ENCODE results near the gene CATSPERE. TPM values are rescaled to one million over a fixed set of nuclear protein-coding genes. Genes with fewer than 3 reads are reported as not detected.
"Not testable (repeated sequence)": the region's sequence is repeated elsewhere in the genome, so short reads cannot be mapped to it uniquely, and the experiment has no call there.

CATSPERE gene
- total RNA-seq, 1 experiment from 2014 or later = 1.3 TPM

DNA sequence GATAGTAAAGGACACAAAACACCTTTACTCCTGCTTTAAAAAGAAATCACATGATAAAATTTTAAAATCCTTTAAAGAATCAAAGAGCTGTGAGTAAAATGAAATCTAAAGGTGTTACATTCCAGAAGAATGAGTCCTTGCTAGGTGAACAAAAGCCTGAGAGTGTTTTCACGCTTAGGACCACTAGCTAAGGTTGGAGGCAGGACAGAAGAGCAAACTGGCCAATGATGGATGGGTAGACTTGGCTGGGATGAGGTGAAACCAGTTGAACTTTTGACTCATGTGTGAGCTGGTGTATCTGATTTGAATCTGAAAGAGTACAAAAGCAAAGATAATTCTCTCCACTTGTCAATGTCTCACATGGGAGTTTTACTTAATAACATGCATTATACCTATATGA lies 35.1 kb downstream of the CATSPERE start:
- H3K36me3 Mint-ChIP-seq (ENCODE audit: insufficient read depth, unreplicated experiment) = no peaks in the 10 kb centered on the region
- TF ChIP-seq, protein P1, sequence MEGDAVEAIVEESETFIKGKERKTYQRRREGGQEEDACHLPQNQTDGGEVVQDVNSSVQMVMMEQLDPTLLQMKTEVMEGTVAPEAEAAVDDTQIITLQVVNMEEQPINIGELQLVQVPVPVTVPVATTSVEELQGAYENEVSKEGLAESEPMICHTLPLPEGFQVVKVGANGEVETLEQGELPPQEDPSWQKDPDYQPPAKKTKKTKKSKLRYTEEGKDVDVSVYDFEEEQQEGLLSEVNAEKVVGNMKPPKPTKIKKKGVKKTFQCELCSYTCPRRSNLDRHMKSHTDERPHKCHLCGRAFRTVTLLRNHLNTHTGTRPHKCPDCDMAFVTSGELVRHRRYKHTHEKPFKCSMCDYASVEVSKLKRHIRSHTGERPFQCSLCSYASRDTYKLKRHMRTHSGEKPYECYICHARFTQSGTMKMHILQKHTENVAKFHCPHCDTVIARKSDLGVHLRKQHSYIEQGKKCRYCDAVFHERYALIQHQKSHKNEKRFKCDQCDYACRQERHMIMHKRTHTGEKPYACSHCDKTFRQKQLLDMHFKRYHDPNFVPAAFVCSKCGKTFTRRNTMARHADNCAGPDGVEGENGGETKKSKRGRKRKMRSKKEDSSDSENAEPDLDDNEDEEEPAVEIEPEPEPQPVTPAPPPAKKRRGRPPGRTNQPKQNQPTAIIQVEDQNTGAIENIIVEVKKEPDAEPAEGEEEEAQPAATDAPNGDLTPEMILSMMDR (IDR thresholded peaks at IDR 0.05; ENCODE audit: unreplicated experiment) = no peak
- no peak overlapping the region for H3K4me3 Mint-ChIP-seq (ENCODE audit: low read depth, unreplicated experiment)
- DNase-seq = no peak
- no peaks in the 10 kb centered on the region for H3K27me3 Mint-ChIP-seq (ENCODE audit: unreplicated experiment)
- intact Hi-C loops (cut with micrococcal nuclease; ENCODE audit: unreplicated experiment) = no loop called here
- H3K9me3 Mint-ChIP-seq (ENCODE audit: low read depth, unreplicated experiment) = no peaks in the 10 kb centered on the region
- H3K27ac Mint-ChIP-seq (ENCODE audit: unreplicated experiment) = no peak overlapping the region
- no peaks in the 10 kb centered on the region for H3K4me1 Mint-ChIP-seq (ENCODE audit: low read depth, unreplicated experiment)
- CTCF ChIA-PET = no interaction called here
- BruUV-seq (replicated peaks) = no TSS peak

DNA sequence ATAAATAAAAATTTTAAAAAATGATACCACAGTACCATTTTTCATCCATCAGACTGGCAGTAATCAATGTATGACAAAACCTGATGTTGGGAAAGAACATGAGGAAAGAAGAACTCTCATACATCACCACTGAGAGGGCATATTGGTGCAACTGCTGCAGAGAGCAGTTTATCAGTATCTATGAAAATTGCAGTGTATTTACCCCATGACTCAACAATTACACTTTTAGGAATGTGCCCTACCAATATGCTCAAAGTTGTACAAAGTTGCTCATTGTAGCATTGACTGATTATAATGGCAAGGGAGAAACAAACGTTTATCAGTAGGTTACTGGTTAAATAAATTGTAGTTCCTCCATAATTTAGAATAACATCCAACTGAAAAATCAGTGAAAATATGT lies 36.7 kb downstream of the CATSPERE start:
- DNase-seq = no peak
- intact Hi-C loops (cut with micrococcal nuclease; ENCODE audit: unreplicated experiment) = no loop called here

DNA sequence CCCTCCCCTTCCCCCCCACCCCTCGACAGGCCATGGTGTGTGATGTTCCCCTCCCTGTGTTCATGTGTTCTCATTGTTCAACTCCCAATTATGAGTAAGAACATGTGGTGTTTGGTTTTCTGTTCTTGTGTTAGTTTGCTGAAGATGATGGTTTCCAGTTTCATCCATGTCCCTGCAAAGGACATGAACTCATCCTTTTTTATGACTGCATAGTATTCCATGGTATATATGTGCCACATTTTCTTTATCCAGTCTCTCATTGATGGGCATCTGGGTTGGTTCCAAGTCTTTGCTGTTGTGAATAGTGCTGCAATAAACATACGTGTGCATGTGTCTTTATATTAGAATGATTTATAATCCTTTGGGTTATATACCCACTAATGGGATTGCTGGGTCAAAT lies 38.4 kb downstream of the CATSPERE start:
- H3K27me3 Mint-ChIP-seq (ENCODE audit: unreplicated experiment); intact Hi-C loops (cut with micrococcal nuclease; ENCODE audit: unreplicated experiment); H3K4me3 Mint-ChIP-seq (ENCODE audit: low read depth, unreplicated experiment); H3K36me3 Mint-ChIP-seq (ENCODE audit: insufficient read depth, unreplicated experiment); H3K9me3 Mint-ChIP-seq (ENCODE audit: low read depth, unreplicated experiment); H3K27ac Mint-ChIP-seq (ENCODE audit: unreplicated experiment); BruUV-seq (replicated peaks); H3K4me1 Mint-ChIP-seq (ENCODE audit: low read depth, unreplicated experiment); DNase-seq: not testable (repeated sequence)
- CTCF ChIA-PET = interaction anchor here (0.6 kb wide), 1 partner anchor 104 kb away, joined by 3 read pairs; no protein-coding TSS in a partner anchor

More for the DNA sequence above, 36.7 kb downstream of the CATSPERE start:
- CTCF ChIA-PET = no interaction called here
- H3K27me3 Mint-ChIP-seq (ENCODE audit: unreplicated experiment) = no peaks in the 10 kb centered on the region
- no TSS peak for BruUV-seq (replicated peaks)
- TF ChIP-seq, protein P1 (IDR thresholded peaks at IDR 0.05; ENCODE audit: unreplicated experiment) = no peak
- H3K4me3 Mint-ChIP-seq (ENCODE audit: low read depth, unreplicated experiment) = no peak overlapping the region
- H3K4me1 Mint-ChIP-seq (ENCODE audit: low read depth, unreplicated experiment) = no peaks in the 10 kb centered on the region
- no peaks in the 10 kb centered on the region for H3K36me3 Mint-ChIP-seq (ENCODE audit: insufficient read depth, unreplicated experiment)
- no peaks in the 10 kb centered on the region for H3K9me3 Mint-ChIP-seq (ENCODE audit: low read depth, unreplicated experiment)
- no peak overlapping the region for H3K27ac Mint-ChIP-seq (ENCODE audit: unreplicated experiment)

DNA sequence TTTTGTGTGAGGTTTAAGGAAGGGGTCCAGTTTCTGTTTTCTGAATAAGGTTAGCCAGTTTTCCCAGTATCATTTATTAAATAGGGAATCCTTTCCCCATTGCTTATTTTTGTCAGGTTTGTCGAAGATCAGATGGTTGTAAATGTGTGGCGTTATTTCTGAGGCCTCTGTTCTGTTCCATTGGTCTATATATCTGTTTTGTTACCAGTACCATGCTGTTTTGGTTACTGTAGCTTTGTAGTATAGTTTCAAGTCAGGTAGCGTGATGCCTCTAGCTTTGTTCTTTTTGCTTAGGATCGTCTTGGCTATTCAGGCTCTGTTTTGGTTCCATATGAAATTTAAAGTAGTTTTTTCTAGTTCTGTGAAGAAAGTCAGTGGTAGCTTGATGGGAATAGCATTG lies 39.4 kb downstream of the CATSPERE start:
- BruUV-seq (replicated peaks); DNase-seq; CTCF ChIA-PET; H3K36me3 Mint-ChIP-seq (ENCODE audit: insufficient read depth, unreplicated experiment); H3K27ac Mint-ChIP-seq (ENCODE audit: unreplicated experiment); H3K4me3 Mint-ChIP-seq (ENCODE audit: low read depth, unreplicated experiment); intact Hi-C loops (cut with micrococcal nuclease; ENCODE audit: unreplicated experiment); H3K9me3 Mint-ChIP-seq (ENCODE audit: low read depth, unreplicated experiment); H3K27me3 Mint-ChIP-seq (ENCODE audit: unreplicated experiment); H3K4me1 Mint-ChIP-seq (ENCODE audit: low read depth, unreplicated experiment): not testable (repeated sequence)

DNA sequence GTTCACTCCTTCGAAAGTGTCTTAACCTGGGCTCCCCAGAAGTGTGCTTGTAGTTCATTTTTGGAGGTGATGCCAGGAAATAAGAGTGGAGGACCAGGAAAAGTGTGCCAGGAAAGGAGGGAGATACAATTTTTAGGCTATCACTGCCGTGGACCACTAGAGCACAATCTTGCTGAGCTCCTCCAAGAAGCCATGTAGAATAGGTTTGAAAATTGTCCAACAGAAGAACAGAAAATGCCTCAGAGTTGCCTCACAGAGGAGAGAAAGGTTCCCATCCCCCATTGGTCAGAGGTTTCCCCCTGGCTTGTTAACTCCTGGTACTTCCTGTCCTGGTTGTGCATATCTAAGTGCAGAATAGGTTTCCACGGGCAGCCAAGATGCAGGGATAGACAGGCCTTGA lies 41.6 kb downstream of the CATSPERE start:
- TF ChIP-seq, protein P1 (IDR thresholded peaks at IDR 0.05; ENCODE audit: unreplicated experiment) = no peak
- no peaks in the 10 kb centered on the region for H3K36me3 Mint-ChIP-seq (ENCODE audit: insufficient read depth, unreplicated experiment)
- H3K27me3 Mint-ChIP-seq (ENCODE audit: unreplicated experiment) = no peaks in the 10 kb centered on the region
- no peak for DNase-seq
- intact Hi-C loops (cut with micrococcal nuclease; ENCODE audit: unreplicated experiment) = no loop called here
- H3K4me3 Mint-ChIP-seq (ENCODE audit: low read depth, unreplicated experiment) = no peak overlapping the region
- peaks cover 2% of the 10 kb centered on the region for H3K9me3 Mint-ChIP-seq (ENCODE audit: low read depth, unreplicated experiment)
- H3K27ac Mint-ChIP-seq (ENCODE audit: unreplicated experiment) = no peak overlapping the region
- BruUV-seq (replicated peaks) = no TSS peak
- no peaks in the 10 kb centered on the region for H3K4me1 Mint-ChIP-seq (ENCODE audit: low read depth, unreplicated experiment)
- CTCF ChIA-PET = no interaction called here

Data from Calu3 (cell line).